Thyroid gland (tissue), 4 donors: Measurements from ENCODE around the gene FTSJ1. TPM values are rescaled to one million over a fixed set of nuclear protein-coding genes. Genes with fewer than 3 reads are reported as not detected.

Experiments used
- DNase-seq, 2 donors: peaks; one replicate each; pipeline ENCODE4 v3.0.0-alpha.2; 2019
- H3K27ac ChIP-seq, 3 donors: fragments of 200-600 bp; sonication (generic); 1 replicate in 2 of 3; 2 replicates in 1 of 3; pipeline ENCODE4 v1.5.1; 2016 to 2019; ENCODE audit warnings: mild to moderate bottlenecking in 1 of 3, moderate library complexity in 1 of 3
- H3K27me3 ChIP-seq: fragments of 200-600 bp; sonication (generic); one replicate; pipeline ENCODE4 v1.5.1; 2019
- H3K36me3 ChIP-seq, 2 donors: fragments of 200-600 bp; sonication (generic); one replicate each; pipeline ENCODE4 v1.5.1; 2016 to 2019
- H3K4me1 ChIP-seq, 2 donors: fragments of 200-600 bp; sonication (generic); one replicate each; pipeline ENCODE4 v1.5.1; 2017 to 2019
- H3K4me3 ChIP-seq, 3 donors: fragments of 200-600 bp; sonication (generic); replicated peaks in 1 of 3; 1 replicate in 2 of 3; 2 replicates in 1 of 3; pipeline ENCODE4 v1.5.1; 2016; ENCODE audit warnings: mild to moderate bottlenecking in 1 of 3
- H3K9me3 ChIP-seq: fragments of 200-600 bp; sonication (generic); one replicate; pipeline ENCODE4 v1.5.1; 2017
- POLR2A ChIP-seq, 2 donors: fragments of 450-650 bp; IDR thresholded peaks; one replicate each; pipeline ENCODE4 v1.6.1; 2017; ENCODE audit warnings: antibody characterized with exemption in 2 of 2, mild to moderate bottlenecking in 2 of 2, moderate library complexity in 1 of 2
- WGBS, 2 donors: methylation state at CpG; one replicate each; pipeline ENCODE4 v1.1.5; 2017; 5-methylcytosine and 5-hydroxymethylcytosine counted together
- intact Hi-C: fragments of 100-400 bp; cut with DNase I; formaldehyde crosslinking; loops from one replicate; pipeline ENCODE4 v1.15.1; 2023
- total RNA-seq, 4 donors: library from RNA; depleted of rRNA; stranded (reverse); fragments of >200 nt; gene quantifications; one replicate each; pipeline ENCODE4 v1.2.3, GENCODE V29; 2016
- TF ChIP-seq, protein P1 (sequence below), 6 experiments: fragments of 200-600 bp in 3 of 6; fragments of 450-650 bp in 3 of 6; sonication (generic) in 3 of 6; IDR thresholded peaks; one replicate each; pipeline ENCODE4 v1.5.1; 2016 to 2019; ENCODE audit warnings: antibody characterized with exemption in 6 of 6, mild to moderate bottlenecking in 2 of 6, inconsistent platforms in 1 of 6, moderate library complexity in 1 of 6

FTSJ1 gene
- total RNA-seq, 4 donors from 2014 or later, result 45.9 to 64.9 (median 62.5) TPM

DNA sequence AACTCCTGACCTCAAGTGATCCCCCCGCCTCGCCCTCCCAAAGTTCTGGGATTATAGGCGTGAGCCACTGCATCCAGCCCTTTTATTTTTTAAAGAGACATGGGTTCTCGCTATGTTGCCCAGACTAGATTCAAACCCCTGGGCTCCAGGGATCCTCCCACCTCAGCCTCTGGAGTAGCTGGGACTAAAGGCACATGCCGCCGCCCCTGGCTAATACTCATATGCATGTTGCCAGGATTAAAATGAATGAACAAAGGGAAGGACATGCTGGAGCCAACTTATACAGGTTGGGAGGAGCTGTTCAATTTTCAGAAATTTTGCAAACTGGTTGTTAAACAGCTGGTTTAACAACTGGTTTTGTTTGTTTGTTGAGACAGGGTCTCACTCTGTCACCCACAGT is 1.4 kb upstream of the FTSJ1 start:
- Histone ChIP-seq H3K27ac (no peak overlapping the region), H3K9me3 (no peaks in the 10 kb centered on the region), H3K27me3 (no peaks in the 10 kb centered on the region), H3K4me1 (peaks cover 0 to 3% of the 10 kb centered on the region in 2 donors), H3K4me3 (no peak overlapping the region), H3K36me3 (no peaks in the 10 kb centered on the region)
- intact Hi-C loops, result loop anchor here (5.0 kb wide), 1 partner anchor 392 kb away; no protein-coding TSS in a partner anchor
- TF ChIP-seq POLR2A (IDR thresholded peaks at IDR 0.05), result no peak
- TF ChIP-seq, protein P1, sequence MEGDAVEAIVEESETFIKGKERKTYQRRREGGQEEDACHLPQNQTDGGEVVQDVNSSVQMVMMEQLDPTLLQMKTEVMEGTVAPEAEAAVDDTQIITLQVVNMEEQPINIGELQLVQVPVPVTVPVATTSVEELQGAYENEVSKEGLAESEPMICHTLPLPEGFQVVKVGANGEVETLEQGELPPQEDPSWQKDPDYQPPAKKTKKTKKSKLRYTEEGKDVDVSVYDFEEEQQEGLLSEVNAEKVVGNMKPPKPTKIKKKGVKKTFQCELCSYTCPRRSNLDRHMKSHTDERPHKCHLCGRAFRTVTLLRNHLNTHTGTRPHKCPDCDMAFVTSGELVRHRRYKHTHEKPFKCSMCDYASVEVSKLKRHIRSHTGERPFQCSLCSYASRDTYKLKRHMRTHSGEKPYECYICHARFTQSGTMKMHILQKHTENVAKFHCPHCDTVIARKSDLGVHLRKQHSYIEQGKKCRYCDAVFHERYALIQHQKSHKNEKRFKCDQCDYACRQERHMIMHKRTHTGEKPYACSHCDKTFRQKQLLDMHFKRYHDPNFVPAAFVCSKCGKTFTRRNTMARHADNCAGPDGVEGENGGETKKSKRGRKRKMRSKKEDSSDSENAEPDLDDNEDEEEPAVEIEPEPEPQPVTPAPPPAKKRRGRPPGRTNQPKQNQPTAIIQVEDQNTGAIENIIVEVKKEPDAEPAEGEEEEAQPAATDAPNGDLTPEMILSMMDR (IDR thresholded peaks at IDR 0.05), result no peak
- 79 to 100% methylated on average over 2 to 5 of the region's 6 CpGs for WGBS, 2 donors
- DNase-seq, result no peak

DNA sequence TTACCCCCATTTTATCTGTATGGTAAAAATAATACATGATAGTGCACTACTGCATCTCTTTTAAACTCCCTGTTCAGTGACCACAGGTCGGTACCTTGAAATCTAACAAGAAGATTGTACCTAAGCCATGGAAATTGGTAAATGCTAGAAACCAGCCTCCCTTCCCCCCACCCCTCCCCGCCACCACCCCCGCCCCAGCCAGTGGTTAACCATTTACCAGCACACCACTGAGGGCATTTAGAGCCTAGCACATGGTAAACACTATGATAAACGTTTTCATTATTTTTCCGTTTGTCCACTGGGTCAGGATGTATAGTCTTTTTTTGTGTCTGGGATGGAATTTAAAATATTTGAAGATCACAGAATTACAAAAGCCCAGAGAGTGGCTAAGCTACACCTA is 703 bp upstream of the FTSJ1 start:
- WGBS, 2 donors, result 1 to 4% methylated on average over 5 of the region's 5 CpGs
- H3K9me3 ChIP-seq, result no peaks in the 10 kb centered on the region

DNA sequence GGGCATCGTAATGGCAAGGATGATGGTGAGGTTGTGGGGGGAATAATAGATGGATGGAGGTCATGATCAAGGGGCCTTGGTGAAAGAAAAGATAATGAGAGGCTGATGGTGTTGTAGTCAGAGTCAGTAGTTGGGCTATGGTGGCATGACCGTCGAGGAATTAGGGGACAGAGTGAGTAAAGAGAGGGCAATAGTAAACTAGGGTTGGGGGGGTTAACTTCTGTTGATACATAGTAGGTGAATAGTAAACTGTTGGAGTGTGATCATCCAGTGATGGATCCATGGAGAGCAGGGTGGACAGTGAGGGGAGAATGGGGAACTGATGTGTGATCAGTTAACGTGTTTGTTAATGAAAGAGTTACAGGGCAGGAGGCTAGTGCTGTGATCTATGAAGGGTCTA is 920 bp downstream of the FTSJ1 start:
- H3K4me1 ChIP-seq, result peaks cover 0 to 3% of the 10 kb centered on the region in 2 donors
- peak overlapping the region in 1 of 3 donors; percentile 58 for H3K4me3 ChIP-seq
- H3K36me3 ChIP-seq, result peaks cover 5 to 8% of the 10 kb centered on the region in 2 donors
- peak overlapping the region in 1 of 3 donors; percentile 65 for H3K27ac ChIP-seq
- H3K27me3 ChIP-seq, result no peaks in the 10 kb centered on the region
- H3K9me3 ChIP-seq, result no peaks in the 10 kb centered on the region
- WGBS, 2 donors, result 54 to 60% methylated on average over 4 of the region's 4 CpGs
- intact Hi-C loops, result no loop called here
- TF ChIP-seq, protein P1 (IDR thresholded peaks at IDR 0.05), result no peak
- no peak for TF ChIP-seq POLR2A (IDR thresholded peaks at IDR 0.05)
- no peak for DNase-seq

More for the DNA sequence above, 703 bp upstream of the FTSJ1 start:
- intact Hi-C loops, result no loop called here
- DNase-seq, result no peak
- no peak for TF ChIP-seq POLR2A (IDR thresholded peaks at IDR 0.05)
- TF ChIP-seq, protein P1 (IDR thresholded peaks at IDR 0.05), result no peak
- Histone ChIP-seq H3K4me3 (peak overlapping the region in 1 of 3 donors; percentile 58), H3K36me3 (no peaks in the 10 kb centered on the region), H3K27me3 (no peaks in the 10 kb centered on the region), H3K4me1 (peaks cover 0 to 3% of the 10 kb centered on the region in 2 donors), H3K27ac (peak overlapping the region in 1 of 3 donors; percentile 71)

DNA sequence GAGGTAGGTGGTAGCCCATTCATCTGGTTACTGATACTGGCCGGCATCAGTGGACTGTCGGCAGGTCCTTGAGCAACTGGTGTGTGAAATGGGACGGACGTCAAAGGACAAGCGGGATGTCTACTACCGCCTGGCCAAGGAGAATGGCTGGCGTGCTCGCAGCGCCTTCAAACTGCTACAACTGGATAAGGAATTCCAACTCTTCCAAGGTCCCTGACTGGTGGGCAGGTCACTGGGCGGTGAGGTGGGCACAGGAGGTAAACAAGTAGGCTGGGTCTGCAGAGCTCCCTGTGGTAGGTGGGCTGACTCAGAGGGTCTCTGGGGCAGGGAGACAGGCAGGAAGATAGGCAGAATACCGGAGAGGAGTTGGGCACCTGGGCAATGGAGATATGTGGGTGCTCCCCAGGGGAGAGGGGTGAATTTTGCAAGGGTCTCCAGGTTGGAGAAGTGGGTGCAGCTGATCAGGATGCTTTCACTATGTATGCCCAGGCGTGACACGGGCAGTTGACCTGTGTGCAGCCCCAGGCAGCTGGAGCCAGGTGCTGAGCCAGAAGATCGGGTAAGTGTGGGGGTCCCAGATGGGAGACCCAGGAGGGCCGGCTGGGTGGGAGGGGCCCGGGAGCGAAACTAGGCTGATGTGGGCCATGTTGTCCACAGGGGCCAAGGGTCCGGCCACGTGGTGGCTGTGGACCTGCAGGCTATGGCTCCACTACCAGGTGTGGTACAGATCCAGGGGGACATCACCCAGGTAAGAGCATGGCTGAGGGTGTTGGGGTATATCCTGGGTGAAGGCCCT is 2.2 kb downstream of the FTSJ1 start:
- Histone ChIP-seq H3K4me3 (no peak overlapping the region), H3K9me3 (no peaks in the 10 kb centered on the region), H3K4me1 (peaks cover 0 to 3% of the 10 kb centered on the region in 2 donors), H3K27me3 (no peaks in the 10 kb centered on the region), H3K36me3 (peaks cover 5 to 12% of the 10 kb centered on the region in 2 donors), H3K27ac (no peak overlapping the region)
- TF ChIP-seq, protein P1 (IDR thresholded peaks at IDR 0.05), result no peak
- TF ChIP-seq POLR2A (IDR thresholded peaks at IDR 0.05), result no peak
- DNase-seq, result no peak
- intact Hi-C loops, result no loop called here
- 92% methylated on average over 4 to 5 of the region's 19 CpGs for WGBS, 2 donors

DNA sequence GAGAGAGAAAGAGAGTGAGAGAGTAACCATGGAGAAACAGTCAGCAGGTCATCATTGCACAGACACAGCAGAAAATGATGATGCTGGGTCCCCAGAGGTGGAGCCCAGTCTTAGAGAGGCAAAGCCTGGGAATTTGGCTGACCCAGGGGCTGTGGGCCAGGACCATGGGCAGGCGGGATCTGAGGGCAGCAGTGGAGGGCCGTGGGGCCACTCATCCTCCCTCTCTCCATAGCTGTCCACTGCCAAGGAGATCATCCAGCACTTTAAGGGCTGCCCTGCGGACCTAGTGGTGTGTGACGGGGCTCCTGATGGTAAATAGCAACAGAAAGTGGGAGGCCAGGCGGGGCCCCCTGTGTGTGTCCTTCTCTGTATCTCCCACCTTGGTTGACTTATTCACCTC is 2.8 kb downstream of the FTSJ1 start:
- Histone ChIP-seq H3K27ac (no peak overlapping the region), H3K9me3 (no peaks in the 10 kb centered on the region), H3K4me1 (peaks cover 0 to 3% of the 10 kb centered on the region in 2 donors), H3K27me3 (no peaks in the 10 kb centered on the region), H3K36me3 (peaks cover 5 to 12% of the 10 kb centered on the region in 2 donors), H3K4me3 (no peak overlapping the region)
- TF ChIP-seq, protein P1 (IDR thresholded peaks at IDR 0.05), result no peak
- no peak for TF ChIP-seq POLR2A (IDR thresholded peaks at IDR 0.05)
- DNase-seq, result no peak
- intact Hi-C loops, result no loop called here
- WGBS, 2 donors, result 85 to 94% methylated on average over 4 to 5 of the region's 5 CpGs
